NT2/D1 (cell line): ENCODE measurements around the gene TMEM187.

ENCODE experiments used
- SUZ12 ChIP-seq: IDR thresholded peaks from 2 replicates; pipeline ENCODE4 v1.6.1; 2011; ENCODE audit not compliant: insufficient read length, insufficient read depth; ENCODE audit errors: extremely low read depth
- YY1 ChIP-seq: IDR thresholded peaks from 2 replicates; pipeline ENCODE4 v1.6.1; 2011; ENCODE audit not compliant: insufficient read length, insufficient read depth

DNA sequence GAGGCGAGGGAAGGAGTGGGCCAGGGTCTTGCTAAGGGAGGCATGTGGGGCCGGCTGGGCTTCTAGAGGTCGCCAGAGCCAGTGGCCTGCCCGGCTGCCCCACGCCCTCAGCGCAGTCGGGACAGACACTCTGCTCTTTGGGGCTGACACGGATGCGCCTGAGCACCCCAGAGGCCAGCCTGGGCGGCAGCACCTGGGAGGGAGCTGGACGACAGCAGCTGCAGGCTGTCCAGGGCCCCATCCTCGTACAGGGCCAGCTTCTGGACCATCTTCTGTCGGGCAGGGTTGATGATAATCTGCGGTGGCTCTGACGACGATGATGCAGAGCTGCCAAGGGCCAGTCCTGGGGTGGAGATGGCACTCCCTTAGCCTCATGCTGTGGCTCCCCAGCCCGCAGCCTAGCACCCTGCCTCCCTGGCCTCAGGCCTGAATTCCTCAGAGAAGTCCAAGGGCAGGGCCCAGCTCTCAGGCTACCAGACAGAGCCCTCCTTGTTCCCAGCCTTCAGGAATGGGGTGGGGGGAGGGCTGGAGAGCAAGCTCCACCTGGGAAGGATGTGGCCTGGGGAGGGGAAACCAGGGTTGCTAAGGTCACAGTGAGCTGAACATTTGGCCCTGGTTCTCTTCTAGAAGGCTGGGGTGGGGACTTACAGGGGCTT is 39.9 kb downstream of the TMEM187 start:
- TF ChIP-seq SUZ12 (no peak), YY1 (no peak)
